Spleen (tissue), 7 donors: ENCODE results near the gene NEURL1.
A peak's percentile ranks its signal among the peaks of the same experiment; 100 is the strongest.

Experiments used
- CTCF ChIP-seq, 11 experiments: fragments of 200-600 bp in 7 of 11; fragments of 450-650 bp in 4 of 11; sonication (generic) in 4 of 11; IDR thresholded peaks in 8 of 11; conservative IDR thresholded peaks in 3 of 11; 1 replicate in 7 of 11; 2 replicates in 4 of 11; pipeline versions ENCODE4 v1.4.0 to v1.8.0; 2016 to 2021; ENCODE audit warnings: antibody characterized with exemption in 11 of 11, inconsistent platforms in 4 of 11, mild to moderate bottlenecking in 1 of 11
- POLR2A ChIP-seq, 3 donors: fragments of 450-650 bp; IDR thresholded peaks; one replicate each; pipeline ENCODE4 v1.5.1; 2017; ENCODE audit warnings: antibody characterized with exemption in 3 of 3, mild to moderate bottlenecking in 1 of 3
- POLR2AphosphoS5 ChIP-seq, 3 donors: sonication (generic); formaldehyde crosslinking; IDR thresholded peaks; one replicate each; pipeline ENCODE4 v1.5.1; 2017; ENCODE audit warnings: antibody characterized with exemption in 3 of 3
- donor health status: DM: no; HTN: no; CAD: no; lungs with moderate emphysema.
- donor health status: DM: no; HTN: no; CAD: no.
- donor health status: DM: no; HTN: no; CAD: no.

GRCh38 chr10:103449208-103450144 is 44.0 kb upstream of the NEURL1 start:
- no peak for TF ChIP-seq POLR2A (IDR thresholded peaks at IDR 0.05)
- TF ChIP-seq CTCF (IDR thresholded peaks at IDR 0.05 in 8 of 11, conservative IDR thresholded peaks at IDR 0.05 in 3 of 11): no peak
- peak in 2 of 3 donors; percentile 22 to 56 for TF ChIP-seq POLR2AphosphoS5 (IDR thresholded peaks at IDR 0.05)
